ENCODE measurements around the gene KNTC1.
"Not testable (repeated sequence)": the region's sequence is repeated elsewhere in the genome, so short reads cannot be mapped to it uniquely, and the experiment has no call there.

KNTC1 gene

DNA sequence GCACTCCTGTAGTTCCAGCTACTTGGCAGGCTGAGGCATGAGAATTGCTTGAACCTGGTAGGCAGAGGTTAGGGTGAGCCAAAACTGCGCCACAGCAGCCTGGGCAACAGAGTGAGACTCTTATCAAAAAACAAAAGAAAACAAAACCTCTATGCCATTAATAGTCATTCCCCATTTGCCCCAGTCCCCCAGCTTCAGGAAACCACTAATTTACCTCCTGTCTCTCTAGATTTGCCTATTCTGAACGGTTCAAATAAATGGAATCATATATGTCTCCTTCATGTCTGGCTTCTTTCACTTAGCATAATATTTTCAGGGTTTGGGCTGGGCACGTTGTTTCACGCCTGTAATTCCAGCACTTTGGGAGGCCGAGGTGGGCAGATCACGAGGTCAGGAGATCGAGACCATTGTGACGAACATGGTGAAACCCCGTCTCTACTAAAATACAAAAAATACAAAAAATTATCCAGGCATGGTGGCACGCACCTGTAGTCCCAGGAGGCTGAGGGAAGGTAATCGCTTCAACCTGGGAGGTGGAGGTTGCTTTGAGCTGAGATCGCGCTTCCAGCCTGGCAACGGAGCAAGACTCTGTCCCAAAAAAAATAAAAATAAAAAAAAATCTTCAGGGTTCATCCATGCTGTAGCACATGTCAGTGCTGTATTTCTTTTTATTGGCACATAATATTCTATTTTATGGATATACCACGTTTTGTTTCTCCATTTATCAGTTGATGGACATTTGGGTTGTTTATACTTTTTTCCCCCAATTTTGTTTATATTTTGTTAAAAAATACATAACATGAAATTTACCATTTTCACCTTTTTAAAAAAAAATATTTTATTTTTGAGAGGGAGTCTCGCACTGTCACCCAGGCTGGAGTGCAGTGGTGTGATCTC, 31.9 kb downstream of the KNTC1 start:
- TF ChIP-seq, protein P1, sequence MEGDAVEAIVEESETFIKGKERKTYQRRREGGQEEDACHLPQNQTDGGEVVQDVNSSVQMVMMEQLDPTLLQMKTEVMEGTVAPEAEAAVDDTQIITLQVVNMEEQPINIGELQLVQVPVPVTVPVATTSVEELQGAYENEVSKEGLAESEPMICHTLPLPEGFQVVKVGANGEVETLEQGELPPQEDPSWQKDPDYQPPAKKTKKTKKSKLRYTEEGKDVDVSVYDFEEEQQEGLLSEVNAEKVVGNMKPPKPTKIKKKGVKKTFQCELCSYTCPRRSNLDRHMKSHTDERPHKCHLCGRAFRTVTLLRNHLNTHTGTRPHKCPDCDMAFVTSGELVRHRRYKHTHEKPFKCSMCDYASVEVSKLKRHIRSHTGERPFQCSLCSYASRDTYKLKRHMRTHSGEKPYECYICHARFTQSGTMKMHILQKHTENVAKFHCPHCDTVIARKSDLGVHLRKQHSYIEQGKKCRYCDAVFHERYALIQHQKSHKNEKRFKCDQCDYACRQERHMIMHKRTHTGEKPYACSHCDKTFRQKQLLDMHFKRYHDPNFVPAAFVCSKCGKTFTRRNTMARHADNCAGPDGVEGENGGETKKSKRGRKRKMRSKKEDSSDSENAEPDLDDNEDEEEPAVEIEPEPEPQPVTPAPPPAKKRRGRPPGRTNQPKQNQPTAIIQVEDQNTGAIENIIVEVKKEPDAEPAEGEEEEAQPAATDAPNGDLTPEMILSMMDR (IDR thresholded peaks at IDR 0.05), result no peak
- Histone ChIP-seq H3K27ac (no peak overlapping the region), H3K9me3 (no peaks in the 10 kb centered on the region), H3K4me1 (ENCODE audit: control insufficient read depth in 1 of 2, insufficient read depth in 1 of 2, low read depth in 1 of 2, low read length in 1 of 2) (no peaks in the 10 kb centered on the region), H3K4me3 (ENCODE audit: low read depth in 1 of 2, low read length in 1 of 2) (no peak overlapping the region), H3K36me3 (peaks cover 61% of the 10 kb centered on the region), H3K27me3 (no peaks in the 10 kb centered on the region)

DNA sequence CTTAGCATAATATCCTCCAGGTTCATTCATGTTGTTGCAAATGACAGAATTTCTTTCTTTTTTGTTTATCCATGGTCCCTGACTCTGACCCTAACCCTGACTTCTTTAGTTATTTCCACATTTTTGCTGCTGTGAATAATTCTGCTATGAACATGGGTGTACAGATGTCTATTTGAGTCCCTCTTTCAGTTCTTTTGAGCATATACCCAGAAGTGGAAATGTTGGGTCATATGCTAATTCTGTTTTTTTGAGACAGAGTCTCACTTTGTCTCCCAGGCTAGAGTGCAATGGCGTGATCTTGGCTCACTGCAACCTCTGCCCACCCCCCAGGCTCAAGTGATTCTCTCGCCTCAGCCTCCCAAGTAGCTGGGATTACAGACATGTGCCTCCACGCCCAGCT, 33.1 kb downstream of the KNTC1 start:
- Histone ChIP-seq H3K27ac (no peak overlapping the region), H3K4me3 (ENCODE audit: low read depth in 1 of 2, low read length in 1 of 2) (no peak overlapping the region), H3K36me3 (peaks cover 56% of the 10 kb centered on the region), H3K9me3 (no peaks in the 10 kb centered on the region), H3K4me1 (ENCODE audit: control insufficient read depth in 1 of 2, insufficient read depth in 1 of 2, low read depth in 1 of 2, low read length in 1 of 2) (no peaks in the 10 kb centered on the region), H3K27me3 (no peaks in the 10 kb centered on the region)
- TF ChIP-seq, protein P1 (IDR thresholded peaks at IDR 0.05), result no peak

DNA sequence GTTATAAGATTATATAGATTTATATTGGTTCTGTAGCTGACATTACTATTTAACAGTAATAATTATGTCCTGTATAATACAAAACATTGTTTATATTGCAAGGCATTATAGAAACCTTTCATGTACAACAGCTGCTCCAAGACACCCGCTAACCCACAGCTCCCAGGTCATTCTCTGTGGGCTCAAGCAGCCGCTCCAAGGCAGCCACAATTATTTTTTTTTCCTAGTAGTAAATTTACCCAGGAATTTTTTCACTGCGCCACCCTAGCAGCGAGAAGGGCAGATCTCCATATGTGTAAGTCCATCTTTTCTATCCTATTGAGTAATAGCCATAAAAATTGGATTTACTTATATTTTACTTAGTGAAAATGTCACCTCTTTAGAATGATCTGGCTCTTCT, 36.3 kb downstream of the KNTC1 start:
- H3K27me3 ChIP-seq, result no peaks in the 10 kb centered on the region
- TF ChIP-seq, protein P1 (IDR thresholded peaks at IDR 0.05), result no peak
- H3K4me3 ChIP-seq (ENCODE audit: low read depth in 1 of 2, low read length in 1 of 2), result no peak overlapping the region
- no peaks in the 10 kb centered on the region for H3K4me1 ChIP-seq (ENCODE audit: control insufficient read depth in 1 of 2, insufficient read depth in 1 of 2, low read depth in 1 of 2, low read length in 1 of 2)
- no peaks in the 10 kb centered on the region for H3K9me3 ChIP-seq
- H3K36me3 ChIP-seq, result peaks cover 39% of the 10 kb centered on the region
- no peak overlapping the region for H3K27ac ChIP-seq

DNA sequence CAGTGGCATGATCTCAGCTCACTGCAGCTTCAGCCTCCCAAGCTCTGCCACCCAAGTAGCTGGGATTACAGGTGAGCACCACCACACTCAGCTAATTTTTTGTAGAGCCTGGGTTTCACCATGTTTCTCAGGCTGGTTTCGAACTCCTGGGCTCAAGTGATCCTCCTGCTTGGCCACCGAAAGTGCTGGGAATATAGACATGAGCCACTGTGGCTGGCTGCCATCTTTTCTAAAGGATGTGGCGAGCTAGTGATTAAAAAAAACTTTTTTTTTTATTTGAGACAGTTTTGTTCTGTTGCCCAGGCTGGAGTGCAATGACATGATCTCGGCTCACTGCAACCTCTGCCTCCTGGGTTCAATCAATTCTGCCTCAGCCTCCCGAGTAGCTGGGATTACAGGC, 39.8 kb downstream of the KNTC1 start:
- H3K27ac ChIP-seq; H3K4me3 ChIP-seq (ENCODE audit: low read depth in 1 of 2, low read length in 1 of 2); H3K4me1 ChIP-seq (ENCODE audit: control insufficient read depth in 1 of 2, insufficient read depth in 1 of 2, low read depth in 1 of 2, low read length in 1 of 2); H3K9me3 ChIP-seq; H3K27me3 ChIP-seq: not testable (repeated sequence)
- peaks cover 47% of the 10 kb centered on the region for H3K36me3 ChIP-seq

DNA sequence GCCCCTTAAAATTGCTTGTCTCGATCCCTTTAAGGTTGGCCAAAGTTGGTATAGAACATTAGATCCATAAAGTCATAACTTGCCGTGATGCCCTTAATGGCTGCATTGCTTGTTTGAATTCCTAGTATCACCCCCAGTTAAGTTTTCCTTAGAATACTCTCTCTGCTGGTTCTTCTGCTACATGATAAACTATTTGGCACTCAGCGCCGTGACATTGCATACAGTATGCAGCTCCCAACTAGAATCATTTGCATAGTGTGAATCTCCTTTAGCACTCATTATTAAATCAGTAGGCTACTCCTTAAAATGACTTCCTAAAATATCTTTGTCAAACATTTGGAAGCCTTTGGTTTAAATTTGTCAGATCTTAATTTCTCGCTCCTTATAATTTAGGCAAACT, 42.2 kb downstream of the KNTC1 start:
- Histone ChIP-seq H3K27ac (no peak overlapping the region), H3K27me3 (no peaks in the 10 kb centered on the region), H3K9me3 (no peaks in the 10 kb centered on the region), H3K4me1 (ENCODE audit: control insufficient read depth in 1 of 2, insufficient read depth in 1 of 2, low read depth in 1 of 2, low read length in 1 of 2) (no peaks in the 10 kb centered on the region), H3K36me3 (peaks cover 46% of the 10 kb centered on the region), H3K4me3 (ENCODE audit: low read depth in 1 of 2, low read length in 1 of 2) (no peak overlapping the region)
- TF ChIP-seq, protein P1 (IDR thresholded peaks at IDR 0.05), result no peak

DNA sequence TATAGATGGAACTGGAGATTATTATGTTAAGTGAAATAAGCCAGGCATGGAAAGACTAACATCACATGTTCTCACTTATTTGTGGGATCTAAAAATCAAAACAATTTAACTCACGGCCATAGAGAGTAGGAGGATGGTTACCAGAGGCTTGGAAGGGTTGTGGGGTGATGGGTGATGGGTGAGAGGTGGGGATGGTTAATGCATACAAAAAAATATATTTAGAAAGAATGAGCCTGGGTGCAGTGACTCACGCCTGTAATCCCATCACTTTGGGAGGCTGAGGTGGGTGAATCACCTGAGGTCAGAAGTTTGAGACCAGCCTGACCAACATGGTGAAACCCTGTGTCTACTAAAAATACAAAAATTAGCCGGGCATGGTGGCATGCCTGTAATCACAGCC, 43.0 kb downstream of the KNTC1 start:
- H3K36me3 ChIP-seq, result peaks cover 53% of the 10 kb centered on the region
- H3K4me1 ChIP-seq (ENCODE audit: control insufficient read depth in 1 of 2, insufficient read depth in 1 of 2, low read depth in 1 of 2, low read length in 1 of 2); H3K27ac ChIP-seq; H3K9me3 ChIP-seq; H3K27me3 ChIP-seq; H3K4me3 ChIP-seq (ENCODE audit: low read depth in 1 of 2, low read length in 1 of 2): not testable (repeated sequence)

All from neutrophil (primary cell).